22Rv1 (cell line): ENCODE measurements around the gene PCSK7.

Source experiments
- ZFX ChIP-seq: fragments of 450-650 bp; IDR thresholded peaks from 2 replicates; pipeline ENCODE4 v1.6.1; 2017; ENCODE audit warnings: antibody characterized with exemption, borderline replicate concordance
- TF ChIP-seq, protein P1 (sequence below): fragments of 450-650 bp; IDR thresholded peaks from 2 replicates; pipeline ENCODE4 v1.5.1; 2017; ENCODE audit warnings: mild to moderate bottlenecking

DNA sequence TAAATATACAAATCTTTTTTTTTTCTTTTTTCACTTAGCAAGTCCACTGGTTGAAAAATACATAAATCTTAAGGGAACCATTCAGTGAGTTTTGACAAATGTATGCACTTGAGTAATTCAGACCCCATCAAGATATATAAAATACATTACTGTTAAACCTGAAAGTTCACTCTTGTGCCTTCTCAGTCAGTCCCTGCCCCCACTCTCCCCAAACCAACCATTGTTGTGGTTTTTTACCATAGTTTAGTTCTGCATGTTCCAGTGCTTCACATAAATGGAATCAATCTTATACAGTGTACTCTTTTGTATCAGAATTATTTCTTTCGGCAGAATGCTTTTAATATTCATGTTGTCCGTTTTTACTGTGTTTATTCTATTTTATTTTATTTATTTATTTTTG, 26.7 kb upstream of the PCSK7 start:
- TF ChIP-seq, protein P1, sequence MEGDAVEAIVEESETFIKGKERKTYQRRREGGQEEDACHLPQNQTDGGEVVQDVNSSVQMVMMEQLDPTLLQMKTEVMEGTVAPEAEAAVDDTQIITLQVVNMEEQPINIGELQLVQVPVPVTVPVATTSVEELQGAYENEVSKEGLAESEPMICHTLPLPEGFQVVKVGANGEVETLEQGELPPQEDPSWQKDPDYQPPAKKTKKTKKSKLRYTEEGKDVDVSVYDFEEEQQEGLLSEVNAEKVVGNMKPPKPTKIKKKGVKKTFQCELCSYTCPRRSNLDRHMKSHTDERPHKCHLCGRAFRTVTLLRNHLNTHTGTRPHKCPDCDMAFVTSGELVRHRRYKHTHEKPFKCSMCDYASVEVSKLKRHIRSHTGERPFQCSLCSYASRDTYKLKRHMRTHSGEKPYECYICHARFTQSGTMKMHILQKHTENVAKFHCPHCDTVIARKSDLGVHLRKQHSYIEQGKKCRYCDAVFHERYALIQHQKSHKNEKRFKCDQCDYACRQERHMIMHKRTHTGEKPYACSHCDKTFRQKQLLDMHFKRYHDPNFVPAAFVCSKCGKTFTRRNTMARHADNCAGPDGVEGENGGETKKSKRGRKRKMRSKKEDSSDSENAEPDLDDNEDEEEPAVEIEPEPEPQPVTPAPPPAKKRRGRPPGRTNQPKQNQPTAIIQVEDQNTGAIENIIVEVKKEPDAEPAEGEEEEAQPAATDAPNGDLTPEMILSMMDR = no peak
- TF ChIP-seq ZFX = no peak
